ENCODE data around the gene TTLL5.

DNA sequence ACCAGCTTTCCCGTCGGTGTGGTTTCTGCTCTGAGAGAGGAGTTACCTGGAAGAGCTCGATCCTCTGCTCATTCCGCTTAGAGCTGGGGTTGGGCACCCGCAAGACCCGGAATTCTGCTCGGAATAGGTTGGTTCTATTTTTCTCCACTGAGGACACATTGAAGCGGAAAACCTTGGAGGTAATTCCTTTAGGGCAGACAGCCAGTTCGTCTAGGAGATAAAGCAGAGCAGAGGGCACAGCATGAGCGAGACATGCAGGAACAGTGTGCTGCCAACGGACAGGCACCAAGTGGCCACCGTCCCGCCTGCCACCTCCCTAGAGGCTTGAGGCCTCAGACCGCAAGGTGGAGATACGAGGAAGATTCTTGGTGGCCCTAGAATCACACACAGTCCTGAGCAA is 310.5 kb downstream of the TTLL5 start:
- TF ChIP-seq POLR2A (IDR thresholded peaks at IDR 0.05), result no peak
- TF ChIP-seq, protein P1, sequence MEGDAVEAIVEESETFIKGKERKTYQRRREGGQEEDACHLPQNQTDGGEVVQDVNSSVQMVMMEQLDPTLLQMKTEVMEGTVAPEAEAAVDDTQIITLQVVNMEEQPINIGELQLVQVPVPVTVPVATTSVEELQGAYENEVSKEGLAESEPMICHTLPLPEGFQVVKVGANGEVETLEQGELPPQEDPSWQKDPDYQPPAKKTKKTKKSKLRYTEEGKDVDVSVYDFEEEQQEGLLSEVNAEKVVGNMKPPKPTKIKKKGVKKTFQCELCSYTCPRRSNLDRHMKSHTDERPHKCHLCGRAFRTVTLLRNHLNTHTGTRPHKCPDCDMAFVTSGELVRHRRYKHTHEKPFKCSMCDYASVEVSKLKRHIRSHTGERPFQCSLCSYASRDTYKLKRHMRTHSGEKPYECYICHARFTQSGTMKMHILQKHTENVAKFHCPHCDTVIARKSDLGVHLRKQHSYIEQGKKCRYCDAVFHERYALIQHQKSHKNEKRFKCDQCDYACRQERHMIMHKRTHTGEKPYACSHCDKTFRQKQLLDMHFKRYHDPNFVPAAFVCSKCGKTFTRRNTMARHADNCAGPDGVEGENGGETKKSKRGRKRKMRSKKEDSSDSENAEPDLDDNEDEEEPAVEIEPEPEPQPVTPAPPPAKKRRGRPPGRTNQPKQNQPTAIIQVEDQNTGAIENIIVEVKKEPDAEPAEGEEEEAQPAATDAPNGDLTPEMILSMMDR (IDR thresholded peaks at IDR 0.05), result no peak

All from tibial nerve (tissue), 3 donors.